DND-41 (cell line): ENCODE results near the gene UBE2E1.

Source experiments
- CTCF ChIP-seq: IDR thresholded peaks from 2 replicates; pipeline ENCODE4 v1.5.1; 2012; ENCODE audit warnings: borderline replicate concordance, low read length, moderate library complexity, mild to moderate bottlenecking; ENCODE audit not compliant: poor library complexity, severe bottlenecking; ENCODE audit errors: extremely low read depth
- EZH2 ChIP-seq: IDR thresholded peaks from 3 replicates; pipeline ENCODE4 v1.6.1; 2012; ENCODE audit warnings: borderline replicate concordance, low read depth, mild to moderate bottlenecking, moderate library complexity, low read length, inconsistent platforms; ENCODE audit not compliant: severe bottlenecking

- TF ChIP-seq CTCF (no peak), EZH2 (no peak)
Measured at GRCh38 chr3:23865595-23866396, 60.0 kb downstream of the UBE2E1 start.
